ENCODE results near the gene TNNI2.

Gene TNNI2

GRCh38 chr11:1835671-1836010 lies 3.1 kb upstream of the TNNI2 start:
- no peak overlapping the region for H3K4me3 ChIP-seq (ENCODE audit: low read length)
- H3K27me3 ChIP-seq (ENCODE audit: control insufficient read depth, insufficient read depth, low read length) = no peaks in the 10 kb centered on the region
- no peaks in the 10 kb centered on the region for H3K9me3 ChIP-seq (ENCODE audit: control insufficient read depth, insufficient read depth, low read length)
- H3K4me1 ChIP-seq (ENCODE audit: control insufficient read depth, insufficient read depth, low read length) = no peaks in the 10 kb centered on the region
- no CpG with 5 or more reads among the region's 12 CpGs for WGBS (ENCODE audit: insufficient coverage, insufficient read length)
- no peak for DNase-seq (ENCODE audit: low read depth, low spot score)
- no peak overlapping the region for H3K27ac ChIP-seq (ENCODE audit: low read length)
- no peaks in the 10 kb centered on the region for H3K36me3 ChIP-seq (ENCODE audit: control insufficient read depth, insufficient read depth, low read length)

DNA sequence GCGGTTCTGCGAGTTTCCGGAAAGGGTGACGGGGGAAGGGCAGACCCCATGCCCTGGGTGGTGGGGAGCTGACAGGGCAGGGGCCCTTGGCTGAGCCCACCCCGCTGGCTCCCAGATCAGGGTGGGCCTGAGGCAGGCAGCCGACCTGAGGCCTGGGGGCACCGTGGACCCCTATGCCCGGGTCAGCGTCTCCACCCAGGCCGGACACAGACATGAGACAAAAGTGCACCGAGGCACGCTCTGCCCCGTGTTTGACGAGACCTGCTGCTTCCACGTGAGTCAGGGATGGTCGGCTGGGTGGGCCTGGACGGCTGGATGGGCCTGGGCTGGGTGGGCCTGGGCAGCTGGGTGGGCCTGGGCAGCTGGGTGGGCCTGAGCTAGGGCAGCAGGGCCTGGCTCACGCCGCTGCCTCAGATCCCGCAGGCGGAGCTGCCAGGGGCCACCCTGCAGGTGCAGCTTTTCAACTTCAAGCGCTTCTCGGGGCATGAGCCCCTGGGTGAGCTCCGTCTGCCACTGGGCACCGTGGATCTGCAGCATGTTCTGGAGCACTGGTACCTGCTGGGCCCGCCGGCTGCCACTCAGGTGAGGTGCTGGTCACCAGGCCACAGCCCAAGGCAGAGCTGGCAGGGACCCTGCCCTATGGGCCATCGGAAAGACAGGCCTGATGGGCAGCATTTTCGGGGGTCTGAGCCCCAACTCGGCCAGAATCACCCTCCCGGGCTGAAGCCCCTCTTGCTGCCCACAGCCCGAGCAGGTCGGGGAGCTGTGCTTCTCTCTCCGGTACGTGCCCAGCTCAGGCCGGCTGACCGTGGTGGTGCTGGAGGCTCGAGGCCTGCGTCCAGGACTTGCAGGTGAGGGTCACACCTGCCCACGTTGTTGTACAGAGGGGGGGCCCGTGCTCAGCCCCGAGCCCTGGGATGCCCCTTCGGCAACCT lies 2.5 kb upstream of the TNNI2 start:
- WGBS (ENCODE audit: insufficient coverage, insufficient read length) = no CpG with 5 or more reads among the region's 43 CpGs
- Histone ChIP-seq H3K4me3 (ENCODE audit: low read length) (no peak overlapping the region), H3K4me1 (ENCODE audit: control insufficient read depth, insufficient read depth, low read length) (no peaks in the 10 kb centered on the region; the same call in 1 of the 2 replicates), H3K27me3 (ENCODE audit: control insufficient read depth, insufficient read depth, low read length) (no peaks in the 10 kb centered on the region), H3K27ac (ENCODE audit: low read length) (no peak overlapping the region), H3K36me3 (ENCODE audit: control insufficient read depth, insufficient read depth, low read length) (no peaks in the 10 kb centered on the region), H3K9me3 (ENCODE audit: control insufficient read depth, insufficient read depth, low read length) (no peaks in the 10 kb centered on the region)
- DNase-seq (ENCODE audit: low read depth, low spot score) = no peak

- no peak overlapping the region for H3K4me3 ChIP-seq (ENCODE audit: low read length)
- WGBS (ENCODE audit: insufficient coverage, insufficient read length) = no CpG with 5 or more reads among the region's 38 CpGs
- H3K27me3 ChIP-seq (ENCODE audit: control insufficient read depth, insufficient read depth, low read length) = no peaks in the 10 kb centered on the region
- no peaks in the 10 kb centered on the region; the same call in 1 of the 2 replicates for H3K4me1 ChIP-seq (ENCODE audit: control insufficient read depth, insufficient read depth, low read length)
- H3K36me3 ChIP-seq (ENCODE audit: control insufficient read depth, insufficient read depth, low read length) = no peaks in the 10 kb centered on the region
- H3K9me3 ChIP-seq (ENCODE audit: control insufficient read depth, insufficient read depth, low read length) = no peaks in the 10 kb centered on the region
- DNase-seq (ENCODE audit: low read depth, low spot score) = no peak
- no peak overlapping the region for H3K27ac ChIP-seq (ENCODE audit: low read length)
These were observed 1.4 kb upstream of the TNNI2 start for GRCh38 chr11:1837171-1838076.

DNA sequence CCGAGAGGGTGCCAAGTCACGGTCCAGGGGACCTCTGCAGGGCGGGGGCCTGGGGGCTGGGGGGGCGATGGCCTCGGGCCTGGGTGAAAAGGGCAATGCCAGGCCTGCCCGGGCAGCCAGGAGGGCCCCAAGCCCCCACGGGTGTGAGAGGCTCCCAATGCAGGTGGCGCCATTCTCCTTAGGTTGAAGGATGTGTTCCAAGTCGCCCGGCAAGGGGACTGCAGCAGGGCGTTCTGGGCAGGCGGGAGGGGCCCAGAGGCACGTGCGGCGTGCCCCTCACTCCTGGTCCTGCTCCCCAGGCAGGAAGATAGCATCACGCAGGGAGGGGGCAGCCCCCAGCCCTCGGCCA lies 730 bp upstream of the TNNI2 start:
- Histone ChIP-seq H3K27ac (ENCODE audit: low read length) (no peak overlapping the region), H3K9me3 (ENCODE audit: control insufficient read depth, insufficient read depth, low read length) (no peaks in the 10 kb centered on the region), H3K4me3 (ENCODE audit: low read length) (no peak overlapping the region), H3K4me1 (ENCODE audit: control insufficient read depth, insufficient read depth, low read length) (no peaks in the 10 kb centered on the region; the same call in 1 of the 2 replicates), H3K27me3 (ENCODE audit: control insufficient read depth, insufficient read depth, low read length) (no peaks in the 10 kb centered on the region), H3K36me3 (ENCODE audit: control insufficient read depth, insufficient read depth, low read length) (no peaks in the 10 kb centered on the region)
- no CpG with 5 or more reads among the region's 17 CpGs for WGBS (ENCODE audit: insufficient coverage, insufficient read length)
- DNase-seq (ENCODE audit: low read depth, low spot score) = no peak

GRCh38 chr11:1839204-1839923 lies 583 bp downstream of the TNNI2 start:
- Histone ChIP-seq H3K36me3 (ENCODE audit: control insufficient read depth, insufficient read depth, low read length) (no peaks in the 10 kb centered on the region), H3K9me3 (ENCODE audit: control insufficient read depth, insufficient read depth, low read length) (no peaks in the 10 kb centered on the region), H3K4me1 (ENCODE audit: control insufficient read depth, insufficient read depth, low read length) (no peaks in the 10 kb centered on the region; the same call in 1 of the 2 replicates), H3K27me3 (ENCODE audit: control insufficient read depth, insufficient read depth, low read length) (no peaks in the 10 kb centered on the region), H3K27ac (ENCODE audit: low read length) (no peak overlapping the region), H3K4me3 (ENCODE audit: low read length) (no peak overlapping the region)
- no peak for DNase-seq (ENCODE audit: low read depth, low spot score)
- no CpG with 5 or more reads among the region's 12 CpGs for WGBS (ENCODE audit: insufficient coverage, insufficient read length)

- Histone ChIP-seq H3K4me3 (ENCODE audit: low read length) (no peak overlapping the region), H3K4me1 (ENCODE audit: control insufficient read depth, insufficient read depth, low read length) (no peaks in the 10 kb centered on the region; the same call in 1 of the 2 replicates), H3K27ac (ENCODE audit: low read length) (no peak overlapping the region), H3K9me3 (ENCODE audit: control insufficient read depth, insufficient read depth, low read length) (no peaks in the 10 kb centered on the region), H3K36me3 (ENCODE audit: control insufficient read depth, insufficient read depth, low read length) (no peaks in the 10 kb centered on the region), H3K27me3 (ENCODE audit: control insufficient read depth, insufficient read depth, low read length) (no peaks in the 10 kb centered on the region)
- no CpG with 5 or more reads among the region's 26 CpGs for WGBS (ENCODE audit: insufficient coverage, insufficient read length)
- no peak for DNase-seq (ENCODE audit: low read depth, low spot score)
These were observed 1.4 kb downstream of the TNNI2 start for GRCh38 chr11:1839924-1840779.

GRCh38 chr11:1840780-1841480 lies 2.1 kb downstream of the TNNI2 start:
- H3K4me3 ChIP-seq (ENCODE audit: low read length) = no peak overlapping the region
- H3K27me3 ChIP-seq (ENCODE audit: control insufficient read depth, insufficient read depth, low read length) = no peaks in the 10 kb centered on the region
- no peaks in the 10 kb centered on the region for H3K9me3 ChIP-seq (ENCODE audit: control insufficient read depth, insufficient read depth, low read length)
- no peak for DNase-seq (ENCODE audit: low read depth, low spot score)
- no CpG with 5 or more reads among the region's 37 CpGs for WGBS (ENCODE audit: insufficient coverage, insufficient read length)
- no peaks in the 10 kb centered on the region; the same call in 1 of the 2 replicates for H3K4me1 ChIP-seq (ENCODE audit: control insufficient read depth, insufficient read depth, low read length)
- no peaks in the 10 kb centered on the region for H3K36me3 ChIP-seq (ENCODE audit: control insufficient read depth, insufficient read depth, low read length)
- H3K27ac ChIP-seq (ENCODE audit: low read length) = no peak overlapping the region

- no peak for DNase-seq (ENCODE audit: low read depth, low spot score)
- Histone ChIP-seq H3K9me3 (ENCODE audit: control insufficient read depth, insufficient read depth, low read length) (no peaks in the 10 kb centered on the region), H3K27me3 (ENCODE audit: control insufficient read depth, insufficient read depth, low read length) (no peaks in the 10 kb centered on the region), H3K27ac (ENCODE audit: low read length) (no peak overlapping the region), H3K4me3 (ENCODE audit: low read length) (no peak overlapping the region), H3K4me1 (ENCODE audit: control insufficient read depth, insufficient read depth, low read length) (no peaks in the 10 kb centered on the region; the same call in 1 of the 2 replicates), H3K36me3 (ENCODE audit: control insufficient read depth, insufficient read depth, low read length) (no peaks in the 10 kb centered on the region)
- WGBS (ENCODE audit: insufficient coverage, insufficient read length) = no CpG with 5 or more reads among the region's 19 CpGs
These were observed 2.8 kb downstream of the TNNI2 start for GRCh38 chr11:1841511-1842148.
